Mucosa of descending colon (tissue), 3 donors: Measurements from ENCODE around the gene MAML3. TPM values are rescaled to one million over a fixed set of nuclear protein-coding genes. Genes with fewer than 3 reads are reported as not detected.

Source experiments
- ATAC-seq: fragments of 200-7000 bp; cut with Tn5 transposase; one replicate; pipeline ENCODE4 v1.9.1; 2020; ENCODE audit warnings: mild to moderate bottlenecking, moderate library complexity
- DNase-seq, 3 donors: peaks; one replicate each; pipeline ENCODE4 v3.0.0-alpha.2; 2020
- H3K36me3 ChIP-seq: fragments of 200-600 bp; one replicate; pipeline ENCODE4 v1.8.0; 2021; ENCODE audit warnings: low read depth, mild to moderate bottlenecking
- H3K4me1 ChIP-seq: fragments of 200-600 bp; one replicate; pipeline ENCODE4 v1.8.0; 2021; ENCODE audit warnings: low read depth, mild to moderate bottlenecking
- H3K4me3 ChIP-seq: fragments of 200-600 bp; one replicate; pipeline ENCODE4 v1.8.0; 2021; ENCODE audit warnings: mild to moderate bottlenecking
- H3K9me3 ChIP-seq: fragments of 200-600 bp; one replicate; pipeline ENCODE4 v1.8.0; 2021; ENCODE audit warnings: mild to moderate bottlenecking
- CTCF ChIP-seq: fragments of 200-600 bp; IDR thresholded peaks from one replicate; pipeline ENCODE4 v1.8.0; 2022; ENCODE audit warnings: antibody characterized with exemption, mild to moderate bottlenecking
- intact Hi-C, 2 donors: fragments of 100-400 bp; cut with DNase I in 1 of 2; cut with micrococcal nuclease in 1 of 2; formaldehyde crosslinking; loops; one replicate each; pipeline versions ENCODE4 v1.11.0 to v1.11.1; 2022; cut with DNase I, micrococcal nuclease
- total RNA-seq, 3 donors: library from RNA; stranded (reverse); fragmentation: NEBNext Ultra II Directional in 2 of 3; extraction: Animal tissue kit (Norgen Biotek cat#: 25700) in 2 of 3; gene quantifications; one replicate each; pipeline versions ENCODE4 v1.2.1 to v1.2.4, GENCODE V29; 2021 to 2023
- donor health status: DM: no; HTN: no; CAD: no; lungs with moderate emphysema.
- donor health status: DM: no; HTN: no; CAD: no.
- donor health status: DM: no; HTN: yes; CAD: no.

The MAML3 gene
- total RNA-seq, 3 donors from 2014 or later = 10.4 to 23.5 (median 14.8) TPM

GRCh38 chr4:139886798-139887197 lies 267.2 kb downstream of the MAML3 start:
- intact Hi-C loops = no loop called here
- no peak for ATAC-seq

GRCh38 chr4:139884438-139884837 lies 269.5 kb downstream of the MAML3 start:
- Histone ChIP-seq H3K9me3 (no peaks in the 10 kb centered on the region), H3K4me1 (no peaks in the 10 kb centered on the region), H3K4me3 (no peak overlapping the region), H3K36me3 (no peaks in the 10 kb centered on the region)
- DNase-seq (no peak), ATAC-seq (no peak)
- intact Hi-C loops = no loop called here
- no peak for TF ChIP-seq CTCF

More at GRCh38 chr4:139886798-139887197, 267.2 kb downstream of the MAML3 start:
- Histone ChIP-seq H3K4me1 (no peaks in the 10 kb centered on the region), H3K9me3 (no peaks in the 10 kb centered on the region), H3K36me3 (no peaks in the 10 kb centered on the region), H3K4me3 (no peak overlapping the region)
- no peak for DNase-seq
- TF ChIP-seq CTCF = no peak

GRCh38 chr4:139880841-139881240 lies 273.1 kb downstream of the MAML3 start:
- Histone ChIP-seq H3K36me3 (no peaks in the 10 kb centered on the region), H3K4me1 (no peaks in the 10 kb centered on the region), H3K4me3 (no peak overlapping the region), H3K9me3 (no peaks in the 10 kb centered on the region)
- TF ChIP-seq CTCF = no peak
- intact Hi-C loops = no loop called here
- ATAC-seq (no peak), DNase-seq (no peak)

- intact Hi-C loops = no loop called here
- no peak for TF ChIP-seq CTCF
- DNase-seq = no peak
- no peaks in the 10 kb centered on the region for H3K4me1 ChIP-seq
- H3K4me3 ChIP-seq = no peak overlapping the region
- no peaks in the 10 kb centered on the region for H3K36me3 ChIP-seq
- H3K9me3 ChIP-seq = no peaks in the 10 kb centered on the region
- no peak for ATAC-seq
Observed at GRCh38 chr4:139878050-139878449, 275.9 kb downstream of the MAML3 start.

GRCh38 chr4:139876337-139876941 lies 277.5 kb downstream of the MAML3 start:
- no peaks in the 10 kb centered on the region for H3K36me3 ChIP-seq
- no peak for TF ChIP-seq CTCF
- H3K9me3 ChIP-seq = no peaks in the 10 kb centered on the region
- H3K4me3 ChIP-seq = no peak overlapping the region
- ATAC-seq (peak; percentile 62), DNase-seq (no peak)
- no peaks in the 10 kb centered on the region for H3K4me1 ChIP-seq
- intact Hi-C loops = no loop called here

GRCh38 chr4:139875411-139875825 lies 278.6 kb downstream of the MAML3 start:
- no peak for ATAC-seq
- H3K36me3 ChIP-seq = no peaks in the 10 kb centered on the region
- H3K9me3 ChIP-seq = no peaks in the 10 kb centered on the region
- no peak for DNase-seq
- no peak overlapping the region for H3K4me3 ChIP-seq
- intact Hi-C loops = no loop called here
- no peaks in the 10 kb centered on the region for H3K4me1 ChIP-seq
- no peak for TF ChIP-seq CTCF
